ENCODE results near the gene PRDX5. TPM values are rescaled to one million over a fixed set of nuclear protein-coding genes. Genes with fewer than 3 reads are reported as not detected.
A peak's percentile ranks its signal among the peaks of the same experiment; 100 is the strongest.

Gene PRDX5
- total RNA-seq (2022), result 165 TPM in 2 replicates
- Bru-seq, nascent RNA, result percentile 71 among the genes with signal in this experiment
- percentile 90 among the genes with signal in this experiment for BruChase-seq, experiment 1, labeled RNA remaining after a 6-hour chase
- BruChase-seq, experiment 2, labeled RNA remaining after a 2-hour chase, result percentile 84 among the genes with signal in this experiment
- long read RNA-seq, transcript PRDX5-203 (5 exons, 596 nt), result minor isoform, 7 of 379 reads
- long read RNA-seq, transcript PRDX5-202 (4 exons, 463 nt), result minor isoform, 18 of 379 reads
- long read RNA-seq, transcript PRDX5-201 (6 exons, 893 nt), result major isoform, 323 of 379 reads
- long read RNA-seq, partial matches to known transcripts, result 9 of 379 reads
- long read RNA-seq, other reads (novel, unspliced or antisense), result 22 of 379 reads

DNA sequence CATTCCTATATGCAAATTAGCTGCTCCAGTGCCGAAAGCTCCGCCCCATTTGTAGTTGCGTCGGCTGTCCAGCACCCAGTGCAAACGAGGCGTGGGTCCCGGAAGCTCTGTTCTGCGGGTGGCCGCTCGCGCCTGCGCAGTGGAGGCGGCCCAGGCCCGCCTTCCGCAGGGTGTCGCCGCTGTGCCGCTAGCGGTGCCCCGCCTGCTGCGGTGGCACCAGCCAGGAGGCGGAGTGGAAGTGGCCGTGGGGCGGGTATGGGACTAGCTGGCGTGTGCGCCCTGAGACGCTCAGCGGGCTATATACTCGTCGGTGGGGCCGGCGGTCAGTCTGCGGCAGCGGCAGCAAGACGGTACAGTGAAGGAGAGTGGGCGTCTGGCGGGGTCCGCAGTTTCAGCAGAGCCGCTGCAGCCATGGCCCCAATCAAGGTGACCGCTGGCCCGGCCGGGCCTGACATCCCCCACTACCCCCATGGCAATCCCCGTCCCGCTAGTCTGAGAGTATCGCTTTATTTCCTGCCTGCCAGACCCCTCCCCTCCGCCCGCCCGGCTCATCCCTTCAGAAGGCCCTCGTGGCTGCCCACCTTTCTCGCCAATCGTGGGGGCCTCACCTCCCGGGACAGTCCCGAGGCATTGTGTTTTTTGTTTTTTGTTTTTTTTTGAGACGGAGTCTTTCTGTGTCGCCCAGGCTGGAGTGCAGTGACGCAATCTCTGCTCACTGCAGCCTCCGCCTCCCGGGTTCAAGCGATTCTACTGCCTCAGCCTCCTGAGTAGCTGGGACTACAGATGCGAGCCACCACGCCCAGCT is at the start of gene PRDX5:
Gene PRDX5 (plus strand): TSS at position 161 of the 805 bp plus-strand sequence. CDS start 95 bp downstream, at position 256.
- peak within 1 kb of the TSS; percentile 99 for H3K27ac Mint-ChIP-seq (ENCODE audit: unreplicated experiment)
- H3K36me3 Mint-ChIP-seq (ENCODE audit: insufficient read depth, unreplicated experiment), result peaks cover 83% of the 10 kb centered on the region
- CTCF ChIA-PET, result interaction anchor here (0.6 to 3.7 kb wide), 19 partner anchors 13 to 370 kb away, joined by 3 to 168 read pairs (median 5); partner anchors contain the start of genes BAD, ESRRA and STIP1
- H3K4me3 Mint-ChIP-seq (ENCODE audit: low read depth, unreplicated experiment), result peak within 1 kb of the TSS; percentile 98
- BruUV-seq (replicated peaks), result no TSS peak
- no peaks in the 10 kb centered on the region for H3K9me3 Mint-ChIP-seq (ENCODE audit: low read depth, unreplicated experiment)
- TF ChIP-seq CTCF (IDR thresholded peaks at IDR 0.05; ENCODE audit: unreplicated experiment), result no peak
- no peaks in the 10 kb centered on the region for H3K27me3 Mint-ChIP-seq (ENCODE audit: unreplicated experiment)
- intact Hi-C loops (cut with micrococcal nuclease; ENCODE audit: unreplicated experiment), result loop anchor here (1.0 kb wide), 1 partner anchor 37 kb away; no protein-coding TSS in a partner anchor
- peaks cover 29% of the 10 kb centered on the region for H3K4me1 Mint-ChIP-seq (ENCODE audit: low read depth, unreplicated experiment)
- peak; percentile 97 for DNase-seq

GRCh38 chr11:64268893-64269539 is 48.9 kb upstream of the PRDX5 start:
- intact Hi-C loops (cut with micrococcal nuclease; ENCODE audit: unreplicated experiment), result no loop called here
- peak; percentile 56 for DNase-seq
- H3K36me3 Mint-ChIP-seq (ENCODE audit: insufficient read depth, unreplicated experiment), result peaks cover 60% of the 10 kb centered on the region
- H3K9me3 Mint-ChIP-seq (ENCODE audit: low read depth, unreplicated experiment), result no peaks in the 10 kb centered on the region
- H3K27ac Mint-ChIP-seq (ENCODE audit: unreplicated experiment), result peak overlapping the region; percentile 97
- CTCF ChIA-PET, result interaction anchor here (0.5 to 1.4 kb wide), 6 partner anchors 9 to 86 kb away, joined by 3 to 7 read pairs (median 4); partner anchors contain the start of genes ESRRA and FKBP2
- peak overlapping the region; percentile 94 for H3K4me3 Mint-ChIP-seq (ENCODE audit: low read depth, unreplicated experiment)
- peaks cover 18% of the 10 kb centered on the region for H3K4me1 Mint-ChIP-seq (ENCODE audit: low read depth, unreplicated experiment)
- no peaks in the 10 kb centered on the region for H3K27me3 Mint-ChIP-seq (ENCODE audit: unreplicated experiment)
- no TSS peak for BruUV-seq (replicated peaks)
- TF ChIP-seq CTCF (IDR thresholded peaks at IDR 0.05; ENCODE audit: unreplicated experiment), result no peak

GRCh38 chr11:64269540-64270220 is 48.2 kb upstream of the PRDX5 start:
- Mint-ChIP-seq H3K4me3 (ENCODE audit: low read depth, unreplicated experiment) (peak overlapping the region; percentile 94), H3K9me3 (ENCODE audit: low read depth, unreplicated experiment) (no peaks in the 10 kb centered on the region), H3K27me3 (ENCODE audit: unreplicated experiment) (no peaks in the 10 kb centered on the region), H3K36me3 (ENCODE audit: insufficient read depth, unreplicated experiment) (peaks cover 59% of the 10 kb centered on the region), H3K4me1 (ENCODE audit: low read depth, unreplicated experiment) (peaks cover 18% of the 10 kb centered on the region), H3K27ac (ENCODE audit: unreplicated experiment) (peak overlapping the region; percentile 97)
- TSS peak; percentile 41 for BruUV-seq (replicated peaks)
- peak; percentile 97 for DNase-seq
- intact Hi-C loops (cut with micrococcal nuclease; ENCODE audit: unreplicated experiment), result loop anchor here (2.0 kb wide), 1 partner anchor 35 kb away; the partner anchor contains the start of gene ESRRA
- TF ChIP-seq CTCF (IDR thresholded peaks at IDR 0.05; ENCODE audit: unreplicated experiment), result no peak
- CTCF ChIA-PET, result interaction anchor here (0.6 to 2.6 kb wide), 8 partner anchors 18 to 1064 kb away, joined by 3 to 17 read pairs (median 4); partner anchors contain the start of genes DPF2, ESRRA, FKBP2 and PLCB3

Data from Calu3 (cell line).